Measurements from ENCODE around the gene PPM1L.

PPM1L gene

GRCh38 chr3:160916472-160916871 is 160.4 kb downstream of the PPM1L start:
- H3K27ac ChIP-seq, result no peak overlapping the region
- no peak for DNase-seq (ENCODE audit: low read depth, low spot score)

GRCh38 chr3:160919942-160920341 is 163.9 kb downstream of the PPM1L start:
- no peak for DNase-seq (ENCODE audit: low read depth, low spot score)
- H3K27ac ChIP-seq, result no peak overlapping the region

GRCh38 chr3:160921020-160921635 is 165.1 kb downstream of the PPM1L start:
- no peak for DNase-seq (ENCODE audit: low read depth, low spot score)

GRCh38 chr3:160924776-160925175 is 168.7 kb downstream of the PPM1L start:
- no peak for DNase-seq (ENCODE audit: low read depth, low spot score)
- H3K27ac ChIP-seq, result no peak overlapping the region

More at GRCh38 chr3:160921020-160921635, 165.1 kb downstream of the PPM1L start:
- H3K27ac ChIP-seq, result no peak overlapping the region

GRCh38 chr3:160927620-160928019 is 171.6 kb downstream of the PPM1L start:
- no peak for DNase-seq (ENCODE audit: low read depth, low spot score)

GRCh38 chr3:160928183-160928726 is 172.2 kb downstream of the PPM1L start:
- no peak overlapping the region for H3K27ac ChIP-seq
- no peak for DNase-seq (ENCODE audit: low read depth, low spot score)

More at GRCh38 chr3:160927620-160928019, 171.6 kb downstream of the PPM1L start:
- H3K27ac ChIP-seq, result no peak overlapping the region

- H3K27ac ChIP-seq, result no peak overlapping the region
- no peak for DNase-seq (ENCODE audit: low read depth, low spot score)
Measured at GRCh38 chr3:160929595-160929994, 173.6 kb downstream of the PPM1L start.

GRCh38 chr3:160931474-160931873 is 175.4 kb downstream of the PPM1L start:
- DNase-seq (ENCODE audit: low read depth, low spot score), result no peak
- no peak overlapping the region for H3K27ac ChIP-seq

GRCh38 chr3:160935413-160936095 is 179.5 kb downstream of the PPM1L start:
- DNase-seq (ENCODE audit: low read depth, low spot score), result no peak
- no peak overlapping the region for H3K27ac ChIP-seq

GRCh38 chr3:160941885-160942494 is 186.0 kb downstream of the PPM1L start:
- no peak overlapping the region for H3K27ac ChIP-seq
- no peak for DNase-seq (ENCODE audit: low read depth, low spot score)

GRCh38 chr3:160943996-160944395 is 188.0 kb downstream of the PPM1L start:
- no peak overlapping the region for H3K27ac ChIP-seq
- no peak for DNase-seq (ENCODE audit: low read depth, low spot score)

- no peak overlapping the region for H3K27ac ChIP-seq
- no peak for DNase-seq (ENCODE audit: low read depth, low spot score)
Measured at GRCh38 chr3:160945336-160945735, 189.3 kb downstream of the PPM1L start.

- no peak for DNase-seq (ENCODE audit: low read depth, low spot score)
- no peak overlapping the region for H3K27ac ChIP-seq
Measured at GRCh38 chr3:160948273-160948672, 192.2 kb downstream of the PPM1L start.

GRCh38 chr3:160949460-160949859 is 193.4 kb downstream of the PPM1L start:
- no peak for DNase-seq (ENCODE audit: low read depth, low spot score)
- no peak overlapping the region for H3K27ac ChIP-seq

GRCh38 chr3:160950542-160950941 is 194.5 kb downstream of the PPM1L start:
- DNase-seq (ENCODE audit: low read depth, low spot score), result no peak
- no peak overlapping the region for H3K27ac ChIP-seq

- H3K27ac ChIP-seq, result no peak overlapping the region
- no peak for DNase-seq (ENCODE audit: low read depth, low spot score)
Measured at GRCh38 chr3:160950954-160951353, 194.9 kb downstream of the PPM1L start.

- no peak for DNase-seq (ENCODE audit: low read depth, low spot score)
- H3K27ac ChIP-seq, result no peak overlapping the region
Measured at GRCh38 chr3:160951642-160952487, 195.8 kb downstream of the PPM1L start.

- H3K27ac ChIP-seq, result no peak overlapping the region
- no peak for DNase-seq (ENCODE audit: low read depth, low spot score)
Measured at GRCh38 chr3:160953686-160954085, 197.7 kb downstream of the PPM1L start.

GRCh38 chr3:160956785-160957184 is 200.8 kb downstream of the PPM1L start:
- H3K27ac ChIP-seq, result no peak overlapping the region
- DNase-seq (ENCODE audit: low read depth, low spot score), result no peak

GRCh38 chr3:160960568-160960967 is 204.5 kb downstream of the PPM1L start:
- no peak for DNase-seq (ENCODE audit: low read depth, low spot score)
- no peak overlapping the region for H3K27ac ChIP-seq
